Liver (tissue), 9 donors: ENCODE measurements around the gene ITGA8. TPM values are rescaled to one million over a fixed set of nuclear protein-coding genes. Genes with fewer than 3 reads are reported as not detected.

Experiments used
- DNase-seq: peaks from one replicate; pipeline ENCODE4 v3.0.0-alpha.2; 2017; ENCODE audit warnings: low spot score
- H3K27ac ChIP-seq, 2 donors: one replicate each; pipeline ENCODE4 v1.7.0; 2013; ENCODE audit warnings: inconsistent platforms in 2 of 2, low read length in 2 of 2, control low read depth in 1 of 2, low read depth in 1 of 2, mild to moderate bottlenecking in 1 of 2
- H3K27me3 ChIP-seq, 4 donors: one replicate each; pipeline versions ENCODE4 v1.6.1 to v1.7.0; 2013; ENCODE audit warnings: low read length in 3 of 4, inconsistent platforms in 1 of 4, mild to moderate bottlenecking in 1 of 4, moderate library complexity in 1 of 4; ENCODE audit not compliant: control insufficient read depth in 4 of 4, insufficient read depth in 4 of 4
- H3K36me3 ChIP-seq, 4 donors: one replicate each; pipeline versions ENCODE4 v1.6.1 to v1.7.0; 2013; ENCODE audit warnings: low read length in 3 of 4, mild to moderate bottlenecking in 3 of 4, low read depth in 1 of 4, moderate library complexity in 1 of 4; ENCODE audit not compliant: control insufficient read depth in 4 of 4, insufficient read depth in 3 of 4
- H3K4me1 ChIP-seq, 4 donors: one replicate each; pipeline versions ENCODE4 v1.6.1 to v1.7.0; 2013; ENCODE audit warnings: low read length in 3 of 4, mild to moderate bottlenecking in 3 of 4, moderate library complexity in 1 of 4; ENCODE audit not compliant: control insufficient read depth in 4 of 4, insufficient read depth in 4 of 4
- H3K4me3 ChIP-seq, 3 donors: one replicate each; pipeline versions ENCODE4 v1.6.1 to v1.7.0; 2013; ENCODE audit warnings: low read length in 3 of 3, control low read depth in 1 of 3, low read depth in 1 of 3, mild to moderate bottlenecking in 1 of 3
- H3K9ac ChIP-seq, 2 donors: one replicate each; pipeline ENCODE4 v1.7.0; 2013; ENCODE audit warnings: low read length in 2 of 2, mild to moderate bottlenecking in 2 of 2, moderate library complexity in 2 of 2, control low read depth in 1 of 2, low read depth in 1 of 2
- H3K9me3 ChIP-seq, 4 donors: one replicate each; pipeline versions ENCODE4 v1.6.1 to v1.7.0; 2013; ENCODE audit warnings: low read length in 3 of 4; ENCODE audit not compliant: control insufficient read depth in 4 of 4
- EGR1 ChIP-seq, 2 donors: IDR thresholded peaks; 2 replicates each; pipeline ENCODE4 v1.6.1; 2016 to 2018; ENCODE audit warnings: antibody characterized with exemption in 2 of 2, low read depth in 2 of 2
- FOXA1 ChIP-seq: IDR thresholded peaks from 2 replicates; pipeline ENCODE4 v1.6.1; 2016; ENCODE audit warnings: antibody characterized with exemption
- FOXA2 ChIP-seq: IDR thresholded peaks from 2 replicates; pipeline ENCODE4 v1.6.1; 2016; ENCODE audit warnings: antibody characterized with exemption
- GABPA ChIP-seq, 2 donors: IDR thresholded peaks in 1 of 2; conservative IDR thresholded peaks in 1 of 2; 2 replicates each; pipeline ENCODE4 v1.6.1; 2016; ENCODE audit warnings: antibody characterized with exemption in 2 of 2, mild to moderate bottlenecking in 1 of 2, moderate library complexity in 1 of 2
- HNF4A ChIP-seq, 2 donors: conservative IDR thresholded peaks; 2 replicates each; pipeline ENCODE4 v1.6.1; 2016; ENCODE audit warnings: antibody characterized with exemption in 2 of 2, mild to moderate bottlenecking in 2 of 2
- HNF4G ChIP-seq: IDR thresholded peaks from 2 replicates; pipeline ENCODE4 v1.6.1; 2016; ENCODE audit warnings: antibody characterized with exemption
- JUND ChIP-seq, 2 donors: IDR thresholded peaks; 2 replicates each; pipeline ENCODE4 v1.6.1; 2016; ENCODE audit warnings: antibody characterized with exemption in 2 of 2
- NR2F2 ChIP-seq: IDR thresholded peaks from 2 replicates; pipeline ENCODE4 v1.6.1; 2016; ENCODE audit warnings: antibody characterized with exemption
- RAD21 ChIP-seq, 2 donors: IDR thresholded peaks; 2 replicates each; pipeline ENCODE4 v1.6.1; 2016; ENCODE audit warnings: antibody characterized with exemption in 2 of 2, mild to moderate bottlenecking in 2 of 2
- RXRA ChIP-seq, 2 donors: IDR thresholded peaks; 2 replicates each; pipeline ENCODE4 v1.6.1; 2017 to 2018; ENCODE audit warnings: antibody characterized with exemption in 2 of 2, mild to moderate bottlenecking in 1 of 2
- SP1 ChIP-seq: IDR thresholded peaks from 2 replicates; pipeline ENCODE4 v1.6.1; 2018; ENCODE audit warnings: antibody characterized with exemption, mild to moderate bottlenecking
- TAF1 ChIP-seq: conservative IDR thresholded peaks from 2 replicates; pipeline ENCODE4 v1.6.1; 2016; ENCODE audit warnings: antibody characterized with exemption, mild to moderate bottlenecking
- YY1 ChIP-seq: IDR thresholded peaks from 2 replicates; pipeline ENCODE4 v1.6.1; 2016; ENCODE audit warnings: antibody characterized with exemption, mild to moderate bottlenecking
- WGBS: extraction: QIAGEN DNeasy Blood & Tissue Kit; methylation state at CpG from one replicate; pipeline ENCODE4 v1.1.7; 2013; 5-methylcytosine and 5-hydroxymethylcytosine counted together
- polyA plus RNA-seq, 2 donors: library from polyadenylated mRNA; stranded (reverse) in 1 of 2; unstranded in 1 of 2; fragments of 200-250 nt in 1 of 2; fragments of >200 nt in 1 of 2; fragmentation: Nextera tagmentation in 1 of 2; extraction: Ambion mirVana in 1 of 2; gene quantifications; one replicate each; pipeline versions ENCODE4 v1.2.1 to v1.2.3, GENCODE V29; 2013 to 2015
- total RNA-seq, 2 donors: library from RNA; depleted of rRNA; stranded (reverse); fragments of >200 nt; gene quantifications; one replicate each; pipeline ENCODE4 v1.2.3, GENCODE V29; 2014
- TF ChIP-seq, protein P1 (sequence below): IDR thresholded peaks from 2 replicates; pipeline ENCODE4 v1.6.1; 2016; ENCODE audit warnings: antibody characterized with exemption, mild to moderate bottlenecking
- TF ChIP-seq, protein P2 (sequence below): IDR thresholded peaks from 2 replicates; pipeline ENCODE4 v1.6.1; 2016; ENCODE audit warnings: antibody characterized with exemption
- TF ChIP-seq, protein P3 (sequence below): IDR thresholded peaks from 2 replicates; pipeline ENCODE4 v1.6.1; 2016; ENCODE audit warnings: antibody characterized with exemption
- TF ChIP-seq, protein P4 (sequence below): fragments of 150-350 bp; IDR thresholded peaks from 2 replicates; pipeline ENCODE4 v1.5.1; 2017; ENCODE audit warnings: improper control_type of control experiment, low read depth, low read length; ENCODE audit not compliant: missing input control
- TF ChIP-seq, protein P5 (sequence below): IDR thresholded peaks from 2 replicates; pipeline ENCODE4 v1.6.1; 2016; ENCODE audit warnings: antibody characterized with exemption
- donor health status: healthy.
- donor health status: healthy.
- donor health status: healthy.
- donor health status: healthy.
- donor health status: healthy.

Gene ITGA8
- total and polyA plus RNA-seq, 4 donors: 0.06 to 1.0 (median 0.60) TPM

DNA sequence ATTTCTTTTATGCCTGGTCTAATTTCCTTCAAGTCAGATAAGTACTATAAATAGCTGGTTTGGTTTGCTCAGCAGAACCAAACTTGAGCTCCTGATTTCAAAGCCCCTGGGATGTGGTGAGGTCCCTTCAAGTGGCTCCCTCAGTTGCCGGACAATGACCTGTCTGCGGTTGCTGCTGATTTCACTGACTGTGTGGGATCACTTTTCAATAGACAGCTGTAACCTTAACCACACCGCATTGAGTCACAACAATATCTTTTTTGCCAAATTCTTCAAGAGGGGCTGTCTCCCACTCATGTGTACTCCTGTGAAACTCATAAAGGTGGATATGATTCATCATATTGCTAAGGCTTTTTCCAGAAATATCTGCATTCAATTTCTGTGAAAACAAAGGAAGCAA is 23.1 kb upstream of the ITGA8 start:
- Histone ChIP-seq H3K9ac (no peak overlapping the region), H3K4me3 (no peak overlapping the region), H3K27ac (no peak overlapping the region), H3K9me3 (no peaks in the 10 kb centered on the region), H3K27me3 (peaks cover 0 to 8% (median 0%) of the 10 kb centered on the region in 4 donors), H3K4me1 (no peaks in the 10 kb centered on the region), H3K36me3 (no peaks in the 10 kb centered on the region)
- TF ChIP-seq RXRA (IDR thresholded peaks at IDR 0.05) (no peak), YY1 (no peak), SP1 (no peak), FOXA2 (no peak), HNF4G (no peak), TAF1 (no peak), HNF4A (conservative IDR thresholded peaks at IDR 0.05) (no peak), GABPA (IDR thresholded peaks at IDR 0.05 in 1 of 2, conservative IDR thresholded peaks at IDR 0.05 in 1 of 2) (no peak), NR2F2 (no peak), FOXA1 (no peak), RAD21 (IDR thresholded peaks at IDR 0.05) (no peak), EGR1 (IDR thresholded peaks at IDR 0.05; ENCODE audit: low read depth in 2 of 2) (no peak), JUND (IDR thresholded peaks at IDR 0.05) (no peak)
- TF ChIP-seq, protein P1, sequence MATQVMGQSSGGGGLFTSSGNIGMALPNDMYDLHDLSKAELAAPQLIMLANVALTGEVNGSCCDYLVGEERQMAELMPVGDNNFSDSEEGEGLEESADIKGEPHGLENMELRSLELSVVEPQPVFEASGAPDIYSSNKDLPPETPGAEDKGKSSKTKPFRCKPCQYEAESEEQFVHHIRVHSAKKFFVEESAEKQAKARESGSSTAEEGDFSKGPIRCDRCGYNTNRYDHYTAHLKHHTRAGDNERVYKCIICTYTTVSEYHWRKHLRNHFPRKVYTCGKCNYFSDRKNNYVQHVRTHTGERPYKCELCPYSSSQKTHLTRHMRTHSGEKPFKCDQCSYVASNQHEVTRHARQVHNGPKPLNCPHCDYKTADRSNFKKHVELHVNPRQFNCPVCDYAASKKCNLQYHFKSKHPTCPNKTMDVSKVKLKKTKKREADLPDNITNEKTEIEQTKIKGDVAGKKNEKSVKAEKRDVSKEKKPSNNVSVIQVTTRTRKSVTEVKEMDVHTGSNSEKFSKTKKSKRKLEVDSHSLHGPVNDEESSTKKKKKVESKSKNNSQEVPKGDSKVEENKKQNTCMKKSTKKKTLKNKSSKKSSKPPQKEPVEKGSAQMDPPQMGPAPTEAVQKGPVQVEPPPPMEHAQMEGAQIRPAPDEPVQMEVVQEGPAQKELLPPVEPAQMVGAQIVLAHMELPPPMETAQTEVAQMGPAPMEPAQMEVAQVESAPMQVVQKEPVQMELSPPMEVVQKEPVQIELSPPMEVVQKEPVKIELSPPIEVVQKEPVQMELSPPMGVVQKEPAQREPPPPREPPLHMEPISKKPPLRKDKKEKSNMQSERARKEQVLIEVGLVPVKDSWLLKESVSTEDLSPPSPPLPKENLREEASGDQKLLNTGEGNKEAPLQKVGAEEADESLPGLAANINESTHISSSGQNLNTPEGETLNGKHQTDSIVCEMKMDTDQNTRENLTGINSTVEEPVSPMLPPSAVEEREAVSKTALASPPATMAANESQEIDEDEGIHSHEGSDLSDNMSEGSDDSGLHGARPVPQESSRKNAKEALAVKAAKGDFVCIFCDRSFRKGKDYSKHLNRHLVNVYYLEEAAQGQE: no peak
- TF ChIP-seq, protein P2, sequence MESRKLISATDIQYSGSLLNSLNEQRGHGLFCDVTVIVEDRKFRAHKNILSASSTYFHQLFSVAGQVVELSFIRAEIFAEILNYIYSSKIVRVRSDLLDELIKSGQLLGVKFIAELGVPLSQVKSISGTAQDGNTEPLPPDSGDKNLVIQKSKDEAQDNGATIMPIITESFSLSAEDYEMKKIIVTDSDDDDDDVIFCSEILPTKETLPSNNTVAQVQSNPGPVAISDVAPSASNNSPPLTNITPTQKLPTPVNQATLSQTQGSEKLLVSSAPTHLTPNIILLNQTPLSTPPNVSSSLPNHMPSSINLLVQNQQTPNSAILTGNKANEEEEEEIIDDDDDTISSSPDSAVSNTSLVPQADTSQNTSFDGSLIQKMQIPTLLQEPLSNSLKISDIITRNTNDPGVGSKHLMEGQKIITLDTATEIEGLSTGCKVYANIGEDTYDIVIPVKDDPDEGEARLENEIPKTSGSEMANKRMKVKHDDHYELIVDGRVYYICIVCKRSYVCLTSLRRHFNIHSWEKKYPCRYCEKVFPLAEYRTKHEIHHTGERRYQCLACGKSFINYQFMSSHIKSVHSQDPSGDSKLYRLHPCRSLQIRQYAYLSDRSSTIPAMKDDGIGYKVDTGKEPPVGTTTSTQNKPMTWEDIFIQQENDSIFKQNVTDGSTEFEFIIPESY: no peak
- TF ChIP-seq, protein P3, sequence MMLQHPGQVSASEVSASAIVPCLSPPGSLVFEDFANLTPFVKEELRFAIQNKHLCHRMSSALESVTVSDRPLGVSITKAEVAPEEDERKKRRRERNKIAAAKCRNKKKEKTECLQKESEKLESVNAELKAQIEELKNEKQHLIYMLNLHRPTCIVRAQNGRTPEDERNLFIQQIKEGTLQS: no peak
- TF ChIP-seq, protein P4, sequence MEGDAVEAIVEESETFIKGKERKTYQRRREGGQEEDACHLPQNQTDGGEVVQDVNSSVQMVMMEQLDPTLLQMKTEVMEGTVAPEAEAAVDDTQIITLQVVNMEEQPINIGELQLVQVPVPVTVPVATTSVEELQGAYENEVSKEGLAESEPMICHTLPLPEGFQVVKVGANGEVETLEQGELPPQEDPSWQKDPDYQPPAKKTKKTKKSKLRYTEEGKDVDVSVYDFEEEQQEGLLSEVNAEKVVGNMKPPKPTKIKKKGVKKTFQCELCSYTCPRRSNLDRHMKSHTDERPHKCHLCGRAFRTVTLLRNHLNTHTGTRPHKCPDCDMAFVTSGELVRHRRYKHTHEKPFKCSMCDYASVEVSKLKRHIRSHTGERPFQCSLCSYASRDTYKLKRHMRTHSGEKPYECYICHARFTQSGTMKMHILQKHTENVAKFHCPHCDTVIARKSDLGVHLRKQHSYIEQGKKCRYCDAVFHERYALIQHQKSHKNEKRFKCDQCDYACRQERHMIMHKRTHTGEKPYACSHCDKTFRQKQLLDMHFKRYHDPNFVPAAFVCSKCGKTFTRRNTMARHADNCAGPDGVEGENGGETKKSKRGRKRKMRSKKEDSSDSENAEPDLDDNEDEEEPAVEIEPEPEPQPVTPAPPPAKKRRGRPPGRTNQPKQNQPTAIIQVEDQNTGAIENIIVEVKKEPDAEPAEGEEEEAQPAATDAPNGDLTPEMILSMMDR: no peak
- TF ChIP-seq, protein P5, sequence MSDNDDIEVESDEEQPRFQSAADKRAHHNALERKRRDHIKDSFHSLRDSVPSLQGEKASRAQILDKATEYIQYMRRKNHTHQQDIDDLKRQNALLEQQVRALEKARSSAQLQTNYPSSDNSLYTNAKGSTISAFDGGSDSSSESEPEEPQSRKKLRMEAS: no peak
- WGBS: 87% methylated on average over 3 of the region's 3 CpGs
- no peak for DNase-seq
